Colonic mucosa (tissue), 4 donors: ENCODE measurements around the gene ADAMTS13. TPM values are rescaled to one million over a fixed set of nuclear protein-coding genes. Genes with fewer than 3 reads are reported as not detected.
"Not testable (repeated sequence)": the region's sequence is repeated elsewhere in the genome, so short reads cannot be mapped to it uniquely, and the experiment has no call there.

Source experiments
- DNase-seq: peaks from one replicate; pipeline ENCODE4 v3.0.0-alpha.2; 2020
- H3K27ac ChIP-seq: fragments of 200-600 bp; one replicate; pipeline ENCODE4 v1.8.0; 2021
- H3K27me3 ChIP-seq: fragments of 200-600 bp; one replicate; pipeline ENCODE4 v1.8.0; 2021
- H3K36me3 ChIP-seq: fragments of 200-600 bp; one replicate; pipeline ENCODE4 v1.8.0; 2021
- H3K4me1 ChIP-seq: fragments of 200-600 bp; one replicate; pipeline ENCODE4 v1.8.0; 2021; ENCODE audit warnings: mild to moderate bottlenecking
- H3K4me3 ChIP-seq: fragments of 200-600 bp; one replicate; pipeline ENCODE4 v1.8.0; 2021
- H3K9ac ChIP-seq, 2 donors: one replicate each; pipeline ENCODE4 v1.7.0; 2013; ENCODE audit warnings: control low read depth in 2 of 2, low read depth in 2 of 2, low read length in 2 of 2
- H3K9me3 ChIP-seq: fragments of 200-600 bp; one replicate; pipeline ENCODE4 v1.8.0; 2021
- intact Hi-C: fragments of 100-400 bp; cut with DNase I; formaldehyde crosslinking; loops from one replicate; pipeline ENCODE4 v1.14.1; 2022
- total RNA-seq, 2 donors: library from RNA; stranded (reverse); fragmentation: NEBNext Ultra II Directional in 1 of 2; extraction: Animal tissue kit (Norgen Biotek cat#: 25700) in 1 of 2; gene quantifications; one replicate each; pipeline ENCODE4 v1.2.1, GENCODE V29; 2021
- TF ChIP-seq, protein P1 (sequence below): fragments of 200-600 bp; IDR thresholded peaks from one replicate; pipeline ENCODE4 v1.8.0; 2022; ENCODE audit warnings: antibody characterized with exemption, mild to moderate bottlenecking
- donor health status: healthy.
- donor health status: DM: no; HTN: no; CAD: no.
- donor health status: DM: no; HTN: no; CAD: no.

Gene ADAMTS13
- 1 to 10 TPM; 4.2 TPM for total RNA-seq

DNA sequence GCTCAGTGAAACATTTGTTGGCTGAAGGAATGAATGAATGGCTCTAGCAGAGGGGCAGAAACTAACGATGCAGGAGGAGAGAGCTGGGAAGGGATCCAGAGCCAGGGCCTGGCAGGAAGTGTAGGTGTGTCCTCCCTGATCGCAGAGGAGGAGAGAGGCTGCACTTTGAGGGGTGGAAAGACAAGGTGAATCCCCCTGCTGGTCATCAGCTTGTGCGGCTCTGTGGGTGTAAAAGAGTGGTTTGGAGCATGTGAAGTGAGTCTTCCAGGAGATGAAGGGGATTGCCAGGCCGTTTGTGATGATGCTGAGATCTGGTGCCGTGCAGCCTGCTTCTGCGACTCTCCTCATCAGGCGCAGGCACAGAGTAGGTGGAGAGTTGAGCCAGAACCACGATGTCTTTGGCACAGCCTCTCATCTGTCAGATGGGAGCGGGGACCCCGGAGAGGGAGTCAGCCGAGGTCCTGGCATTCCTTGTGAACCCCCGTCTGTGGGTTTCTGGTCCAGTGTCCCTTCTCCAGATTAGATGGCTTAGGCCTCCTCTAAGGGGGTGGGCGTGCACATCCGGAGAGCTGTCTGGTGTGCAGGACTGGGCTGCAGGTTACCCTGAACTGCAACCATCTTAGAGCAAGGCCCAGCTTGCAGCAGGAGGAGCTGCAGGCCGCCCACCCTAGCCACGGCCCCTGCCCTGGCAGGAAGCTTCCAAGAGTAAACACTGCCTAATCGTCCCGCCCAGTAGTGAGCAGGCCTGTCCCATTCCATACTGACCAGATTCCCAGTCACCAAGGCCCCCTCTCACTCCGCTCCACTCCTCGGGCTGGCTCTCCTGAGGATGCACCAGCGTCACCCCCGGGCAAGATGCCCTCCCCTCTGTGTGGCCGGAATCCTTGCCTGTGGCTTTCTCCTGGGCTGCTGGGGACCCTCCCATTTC is at the start of gene ADAMTS13:
ADAMTS13 (plus strand) TSS at position 753 of the 928 bp plus-strand sequence; CDS start at position 830, 77 bp downstream.
- Histone ChIP-seq H3K27me3 (no peaks in the 10 kb centered on the region), H3K9ac (peak within 1 kb of the TSS; percentile 8 to 19), H3K9me3 (no peaks in the 10 kb centered on the region), H3K4me3 (no peak within 1 kb of the TSS), H3K27ac (no peak within 1 kb of the TSS), H3K4me1 (no peaks in the 10 kb centered on the region), H3K36me3 (no peaks in the 10 kb centered on the region)
- TF ChIP-seq, protein P1, sequence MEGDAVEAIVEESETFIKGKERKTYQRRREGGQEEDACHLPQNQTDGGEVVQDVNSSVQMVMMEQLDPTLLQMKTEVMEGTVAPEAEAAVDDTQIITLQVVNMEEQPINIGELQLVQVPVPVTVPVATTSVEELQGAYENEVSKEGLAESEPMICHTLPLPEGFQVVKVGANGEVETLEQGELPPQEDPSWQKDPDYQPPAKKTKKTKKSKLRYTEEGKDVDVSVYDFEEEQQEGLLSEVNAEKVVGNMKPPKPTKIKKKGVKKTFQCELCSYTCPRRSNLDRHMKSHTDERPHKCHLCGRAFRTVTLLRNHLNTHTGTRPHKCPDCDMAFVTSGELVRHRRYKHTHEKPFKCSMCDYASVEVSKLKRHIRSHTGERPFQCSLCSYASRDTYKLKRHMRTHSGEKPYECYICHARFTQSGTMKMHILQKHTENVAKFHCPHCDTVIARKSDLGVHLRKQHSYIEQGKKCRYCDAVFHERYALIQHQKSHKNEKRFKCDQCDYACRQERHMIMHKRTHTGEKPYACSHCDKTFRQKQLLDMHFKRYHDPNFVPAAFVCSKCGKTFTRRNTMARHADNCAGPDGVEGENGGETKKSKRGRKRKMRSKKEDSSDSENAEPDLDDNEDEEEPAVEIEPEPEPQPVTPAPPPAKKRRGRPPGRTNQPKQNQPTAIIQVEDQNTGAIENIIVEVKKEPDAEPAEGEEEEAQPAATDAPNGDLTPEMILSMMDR = no peak
- intact Hi-C loops = no loop called here
- DNase-seq = no peak

DNA sequence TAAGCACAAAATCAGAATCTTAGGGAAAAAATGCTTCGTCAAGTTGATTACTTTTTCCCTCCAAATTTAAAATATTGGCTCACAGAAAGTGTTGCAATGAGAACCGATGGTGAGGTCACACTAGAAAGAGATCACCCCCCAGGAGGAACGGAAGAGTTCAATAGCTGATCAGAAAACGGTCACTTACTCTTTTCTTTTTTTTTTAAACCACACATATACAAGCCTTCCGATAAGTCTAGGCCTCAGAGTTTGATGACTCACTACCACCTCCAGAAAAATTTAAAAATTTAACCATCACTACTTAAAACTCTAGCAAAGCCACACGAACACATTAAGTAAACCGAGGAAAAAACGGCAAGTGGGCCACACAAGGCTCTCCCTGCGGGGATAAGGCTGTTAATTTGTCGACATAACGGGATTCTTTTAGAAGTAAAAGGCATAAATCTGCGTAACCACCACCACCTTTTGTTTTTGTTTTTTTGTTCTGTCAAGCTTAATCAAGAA is 47.5 kb upstream of the ADAMTS13 start:
- intact Hi-C loops = no loop called here
- no peak for DNase-seq

DNA sequence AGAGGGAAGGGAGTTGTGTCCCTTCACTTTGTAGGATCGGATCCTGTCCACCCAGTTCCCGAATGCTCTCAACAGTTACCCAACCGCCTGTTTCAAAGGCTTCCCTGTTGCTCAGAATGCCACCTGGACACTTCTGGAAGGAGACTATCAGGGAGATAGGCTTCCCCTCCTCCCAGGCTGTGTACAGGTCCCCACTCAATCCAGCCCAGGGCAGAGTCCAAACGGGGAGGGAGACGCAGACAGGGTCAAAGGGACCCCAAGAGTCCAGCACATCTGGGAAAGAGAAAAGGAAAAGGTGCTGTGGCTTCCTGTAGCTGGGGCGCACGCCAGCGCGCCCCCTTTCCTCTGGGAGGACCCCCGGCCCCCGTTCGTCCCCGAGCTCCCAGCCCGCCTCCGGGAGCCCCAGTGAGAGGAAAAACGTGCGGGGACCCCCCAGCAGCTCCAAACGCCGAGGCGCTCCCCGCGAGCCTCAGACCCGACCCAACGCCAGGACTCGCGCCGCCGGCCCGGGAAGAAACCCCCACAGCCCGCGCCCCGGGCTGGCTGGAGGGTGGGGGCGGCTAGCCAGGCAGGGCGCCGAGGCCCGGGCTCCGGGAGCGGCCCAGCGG is 46.9 kb upstream of the ADAMTS13 start:
- H3K4me1 ChIP-seq = peaks cover 15% of the 10 kb centered on the region
- H3K27ac ChIP-seq = peak overlapping the region; percentile 95
- TF ChIP-seq, protein P1 = no peak
- no peaks in the 10 kb centered on the region for H3K27me3 ChIP-seq
- H3K36me3 ChIP-seq = no peaks in the 10 kb centered on the region
- H3K9ac ChIP-seq = peak overlapping the region; percentile 94 to 98
- peak overlapping the region; percentile 73 for H3K4me3 ChIP-seq
- DNase-seq = peak; percentile 73
- intact Hi-C loops = no loop called here
- no peaks in the 10 kb centered on the region for H3K9me3 ChIP-seq

More for the DNA sequence above, 47.5 kb upstream of the ADAMTS13 start:
- TF ChIP-seq, protein P1 = no peak
- Histone ChIP-seq H3K27ac (peak overlapping the region; percentile 95), H3K4me3 (peak overlapping the region; percentile 73), H3K27me3 (no peaks in the 10 kb centered on the region), H3K4me1 (peaks cover 18% of the 10 kb centered on the region), H3K36me3 (no peaks in the 10 kb centered on the region), H3K9ac (peak overlapping the region; percentile 94 to 98), H3K9me3 (no peaks in the 10 kb centered on the region)

DNA sequence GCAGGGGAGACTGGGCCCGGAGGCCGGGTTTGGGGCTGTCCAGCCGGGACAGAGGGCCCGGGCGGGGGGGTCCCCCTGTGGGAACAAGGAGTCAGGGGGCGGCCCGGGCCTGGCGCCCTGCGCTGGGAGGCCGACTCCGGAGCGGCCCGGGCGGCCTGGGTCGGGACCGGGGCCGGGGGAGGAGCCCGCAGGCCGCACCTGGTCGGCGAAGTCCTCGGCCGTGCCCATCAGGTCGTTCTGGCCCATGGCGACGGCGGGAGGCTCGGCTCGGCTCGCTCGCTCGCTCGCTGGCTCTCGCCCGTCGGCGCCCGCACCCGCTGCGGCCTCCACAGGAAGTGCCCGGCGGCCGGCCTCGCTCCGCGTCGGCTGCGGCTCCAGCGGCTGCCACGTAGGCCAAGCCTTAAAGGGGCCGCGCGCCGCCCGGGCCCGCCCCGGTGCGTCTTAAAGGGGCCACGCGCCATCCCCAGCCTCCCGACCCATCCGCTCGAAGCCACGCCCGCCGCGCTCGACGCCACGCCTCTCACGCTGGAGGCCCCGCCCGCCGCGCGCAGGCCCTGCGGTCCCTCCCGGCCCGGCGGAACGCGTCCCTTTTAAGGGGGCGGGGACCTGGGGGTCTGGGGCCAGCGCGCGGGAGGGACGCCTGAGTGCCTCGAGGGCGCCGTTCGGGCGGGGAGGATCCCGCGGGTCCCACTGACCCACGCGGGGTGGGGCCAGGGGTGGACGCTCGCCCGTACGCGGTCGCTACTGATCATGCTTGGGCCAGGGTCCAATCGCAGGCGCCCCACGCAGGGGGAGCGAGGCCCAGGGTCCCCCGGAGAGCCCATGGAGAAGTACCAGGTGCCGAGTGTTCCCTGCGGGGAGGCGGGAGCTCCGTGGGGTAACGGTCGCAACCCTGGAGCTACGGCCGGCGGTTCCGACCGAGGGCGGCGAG is 46.2 kb upstream of the ADAMTS13 start, which contains the start of the genes STKLD1 and SURF4:
STKLD1 (plus strand) TSS at position 643 of the 931 bp plus-strand sequence; CDS start at position 751, 108 bp downstream.
SURF4 (minus strand) TSS at position 337 of the 931 bp plus-strand sequence; CDS start at position 246, 91 bp downstream.
- TF ChIP-seq, protein P1 = no peak
- Histone ChIP-seq H3K27ac (peak within 1 kb of the TSS; percentile 95), H3K9me3 (no peaks in the 10 kb centered on the region), H3K27me3 (no peaks in the 10 kb centered on the region), H3K4me1 (peaks cover 15% of the 10 kb centered on the region), H3K36me3 (no peaks in the 10 kb centered on the region), H3K9ac (peak within 1 kb of the TSS; percentile 94 to 98), H3K4me3 (peak within 1 kb of the TSS; percentile 73)
- intact Hi-C loops = no loop called here
- DNase-seq = peak; percentile 97

DNA sequence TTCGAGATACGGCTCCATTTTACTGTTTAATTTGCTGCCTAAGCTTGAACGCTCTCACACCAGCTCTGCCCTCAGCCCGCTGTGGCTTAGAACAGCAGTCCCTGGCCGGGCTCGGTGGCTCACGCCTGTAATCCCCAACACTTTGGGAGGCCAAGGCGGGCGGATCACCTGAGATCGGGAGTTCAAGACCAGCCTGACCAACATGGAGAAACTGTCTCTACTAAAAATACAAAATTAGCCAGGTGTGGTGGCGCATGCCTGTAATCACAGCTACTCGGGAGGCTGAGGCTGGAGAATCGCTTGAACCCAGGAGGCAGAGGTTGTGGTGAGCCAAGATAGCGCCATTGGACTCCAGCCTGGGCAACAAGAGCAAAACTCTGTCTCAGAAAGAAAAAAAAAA is 44.9 kb upstream of the ADAMTS13 start:
- H3K9me3 ChIP-seq, H3K36me3 ChIP-seq, H3K4me3 ChIP-seq, H3K9ac ChIP-seq, H3K27ac ChIP-seq, DNase-seq, H3K27me3 ChIP-seq, intact Hi-C loops: not testable (repeated sequence)
- H3K4me1 ChIP-seq = peaks cover 11% of the 10 kb centered on the region
